Suppressor macrophage treated with lipopolysaccharide for 1 hour (primary cell): ENCODE data around the gene ATP9B.

Source experiments
- DNase-seq, 3 donors: peaks; one replicate each; pipeline ENCODE4 v3.0.0-alpha.2; 2020 to 2022

ATP9B gene, protein sequence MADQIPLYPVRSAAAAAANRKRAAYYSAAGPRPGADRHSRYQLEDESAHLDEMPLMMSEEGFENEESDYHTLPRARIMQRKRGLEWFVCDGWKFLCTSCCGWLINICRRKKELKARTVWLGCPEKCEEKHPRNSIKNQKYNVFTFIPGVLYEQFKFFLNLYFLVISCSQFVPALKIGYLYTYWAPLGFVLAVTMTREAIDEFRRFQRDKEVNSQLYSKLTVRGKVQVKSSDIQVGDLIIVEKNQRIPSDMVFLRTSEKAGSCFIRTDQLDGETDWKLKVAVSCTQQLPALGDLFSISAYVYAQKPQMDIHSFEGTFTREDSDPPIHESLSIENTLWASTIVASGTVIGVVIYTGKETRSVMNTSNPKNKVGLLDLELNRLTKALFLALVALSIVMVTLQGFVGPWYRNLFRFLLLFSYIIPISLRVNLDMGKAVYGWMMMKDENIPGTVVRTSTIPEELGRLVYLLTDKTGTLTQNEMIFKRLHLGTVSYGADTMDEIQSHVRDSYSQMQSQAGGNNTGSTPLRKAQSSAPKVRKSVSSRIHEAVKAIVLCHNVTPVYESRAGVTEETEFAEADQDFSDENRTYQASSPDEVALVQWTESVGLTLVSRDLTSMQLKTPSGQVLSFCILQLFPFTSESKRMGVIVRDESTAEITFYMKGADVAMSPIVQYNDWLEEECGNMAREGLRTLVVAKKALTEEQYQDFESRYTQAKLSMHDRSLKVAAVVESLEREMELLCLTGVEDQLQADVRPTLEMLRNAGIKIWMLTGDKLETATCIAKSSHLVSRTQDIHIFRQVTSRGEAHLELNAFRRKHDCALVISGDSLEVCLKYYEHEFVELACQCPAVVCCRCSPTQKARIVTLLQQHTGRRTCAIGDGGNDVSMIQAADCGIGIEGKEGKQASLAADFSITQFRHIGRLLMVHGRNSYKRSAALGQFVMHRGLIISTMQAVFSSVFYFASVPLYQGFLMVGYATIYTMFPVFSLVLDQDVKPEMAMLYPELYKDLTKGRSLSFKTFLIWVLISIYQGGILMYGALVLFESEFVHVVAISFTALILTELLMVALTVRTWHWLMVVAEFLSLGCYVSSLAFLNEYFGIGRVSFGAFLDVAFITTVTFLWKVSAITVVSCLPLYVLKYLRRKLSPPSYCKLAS

DNA sequence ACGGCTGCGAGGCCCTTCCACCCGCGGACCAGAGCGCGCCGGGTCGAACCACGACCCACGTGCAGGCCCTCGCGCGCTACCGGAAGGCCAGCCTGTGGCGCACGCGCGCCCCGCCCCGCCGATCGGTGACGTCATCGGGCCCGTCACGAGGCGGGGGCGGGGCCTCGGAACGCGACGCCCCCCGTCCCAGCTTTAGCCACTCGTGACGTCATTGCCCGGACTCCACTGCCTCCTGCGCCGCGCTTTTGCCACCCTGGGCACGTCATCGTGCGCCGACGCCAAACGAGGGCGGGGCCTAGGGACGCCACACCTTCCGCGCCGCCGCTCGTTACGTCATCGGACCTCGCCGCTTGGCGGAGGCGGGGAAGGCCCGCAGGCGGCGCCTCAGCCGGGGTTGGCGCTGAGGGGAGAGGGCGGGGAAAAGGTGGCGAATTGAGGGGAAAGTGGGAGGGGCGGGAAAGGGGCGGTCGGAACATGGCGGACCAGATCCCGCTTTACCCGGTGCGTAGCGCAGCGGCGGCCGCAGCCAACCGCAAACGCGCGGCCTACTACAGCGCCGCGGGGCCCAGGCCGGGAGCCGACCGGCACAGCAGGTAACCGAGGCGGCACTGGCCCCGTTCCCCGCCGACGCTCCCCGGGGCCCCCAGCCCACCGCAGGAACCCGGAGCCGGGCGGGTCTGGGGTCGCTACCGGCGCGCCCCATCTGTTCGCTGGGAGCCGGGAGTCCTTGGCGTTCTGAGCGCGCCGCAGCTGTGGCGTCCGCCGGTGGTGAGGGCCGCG lies at the start of gene ATP9B:
Gene ATP9B (plus strand): TSS at position 458 of the 780 bp plus-strand sequence. CDS start 17 bp downstream, at position 475.
- DNase-seq, result peak; percentile 99 to 100 (median 99)

DNA sequence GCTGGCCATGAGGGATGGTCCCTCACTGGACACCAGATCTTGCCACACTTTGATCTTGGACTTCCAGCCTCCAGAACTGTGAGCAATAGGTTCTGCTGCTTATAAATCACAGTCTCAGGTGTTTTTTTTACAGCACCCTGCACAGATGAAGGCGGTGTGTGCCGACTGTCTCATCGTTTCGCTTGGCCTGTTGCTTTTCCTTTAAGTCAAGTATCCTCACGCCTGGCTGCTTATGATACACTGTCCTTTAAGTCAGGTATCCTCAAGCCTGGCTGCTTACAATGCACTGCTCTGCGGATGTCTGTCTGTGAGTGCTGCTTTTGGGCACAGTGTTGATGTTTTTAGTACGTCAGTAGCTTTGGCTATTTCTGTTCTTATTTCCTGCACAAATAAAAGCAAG lies 49.3 kb upstream of the ATP9B start:
- DNase-seq, result no peak

DNA sequence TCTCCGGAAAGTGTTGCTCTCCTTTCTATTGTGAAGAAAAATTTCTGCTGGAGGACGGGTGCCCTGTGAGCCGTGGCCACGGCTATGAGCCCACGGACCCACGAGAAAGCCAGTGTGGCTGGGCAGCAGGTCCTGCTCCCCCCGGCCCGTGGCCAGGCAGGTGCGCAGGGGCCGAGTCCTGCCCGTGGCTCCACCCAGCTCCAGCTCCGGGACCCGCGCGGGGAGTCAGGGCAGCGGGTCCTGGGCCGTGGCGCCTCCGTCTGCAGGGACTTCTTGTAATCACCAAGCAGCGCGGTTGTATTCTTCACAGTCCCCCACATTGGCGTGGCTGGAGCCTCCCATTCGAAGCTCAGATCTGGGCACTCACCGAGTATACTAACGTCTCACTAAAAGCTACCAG lies 46.6 kb upstream of the ATP9B start:
- DNase-seq, result no peak

DNA sequence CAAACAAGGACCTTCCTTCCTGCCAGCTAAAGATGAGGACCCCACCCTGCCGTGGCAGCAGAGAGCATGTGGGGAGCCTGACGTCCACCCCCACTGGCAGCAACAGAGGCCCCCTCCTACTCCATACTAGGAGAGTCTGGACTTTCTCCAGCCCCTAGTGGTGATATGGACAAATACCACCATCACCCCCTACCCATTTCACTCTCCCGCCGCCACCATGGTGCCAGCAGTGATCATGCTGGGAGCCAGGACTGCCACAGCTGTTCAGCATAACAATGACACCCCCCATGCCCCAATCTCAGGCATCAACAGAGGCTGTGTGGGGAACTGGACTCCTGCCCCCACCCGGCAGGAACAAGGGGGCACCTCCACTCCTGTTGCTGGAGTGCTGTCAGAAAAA lies 42.7 kb upstream of the ATP9B start:
- DNase-seq, result no peak

DNA sequence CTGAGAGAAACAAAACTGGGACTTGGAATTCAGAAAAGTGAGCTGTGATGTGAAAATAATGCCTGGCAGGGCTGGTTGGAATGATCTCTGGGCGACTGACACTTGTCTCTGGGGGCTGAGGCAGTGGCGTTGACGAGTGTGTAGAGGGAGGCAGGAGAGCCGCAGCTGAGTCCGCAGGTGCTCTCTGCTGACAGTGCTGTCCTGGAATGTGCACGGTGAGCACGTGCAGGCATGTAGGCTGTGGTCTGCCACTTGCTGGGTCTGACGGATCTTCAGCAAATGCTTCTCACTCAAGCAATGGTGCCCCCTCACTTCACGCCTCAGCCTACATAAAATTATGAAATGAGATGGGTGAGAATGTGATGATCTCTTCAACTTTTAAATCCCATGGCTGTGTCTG lies 38.5 kb upstream of the ATP9B start:
- DNase-seq, result no peak

DNA sequence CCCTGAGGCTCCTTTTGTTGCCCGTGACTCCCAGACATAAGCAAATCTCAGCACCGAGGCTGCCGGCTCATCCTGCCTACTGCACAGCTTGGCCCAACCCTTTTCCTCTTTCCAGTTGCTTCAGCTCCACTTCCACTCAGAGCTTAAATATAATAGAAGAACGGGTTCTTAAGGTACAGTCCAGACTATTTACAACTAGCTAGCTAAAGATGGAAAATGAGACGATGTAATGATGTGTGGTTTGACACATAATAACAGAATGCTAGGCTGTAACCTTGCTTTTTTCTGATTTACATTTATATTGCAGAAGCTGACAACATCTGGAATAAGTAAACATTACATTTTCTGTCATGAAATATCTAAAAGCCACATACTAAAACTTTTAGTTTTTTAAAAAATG lies 26.9 kb upstream of the ATP9B start:
- no peak for DNase-seq

DNA sequence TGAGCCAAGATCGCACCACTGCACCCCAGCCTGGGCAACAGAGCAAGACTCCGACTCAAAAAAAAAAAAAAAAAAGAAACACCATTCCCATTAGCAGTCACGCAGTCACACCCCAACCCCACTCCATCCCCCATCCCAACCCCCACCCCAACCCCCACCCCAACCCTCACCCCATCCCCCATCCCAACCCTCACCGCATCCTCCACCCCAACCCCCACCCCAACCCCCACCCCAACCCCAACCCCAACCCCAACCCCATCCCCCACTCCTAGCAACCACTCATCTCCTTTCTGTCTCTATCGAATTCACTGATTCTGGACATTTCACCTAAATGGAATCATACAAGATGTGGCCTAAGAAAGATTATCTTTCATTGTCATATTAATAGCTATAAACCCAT lies 25.9 kb upstream of the ATP9B start:
- DNase-seq, result no peak

DNA sequence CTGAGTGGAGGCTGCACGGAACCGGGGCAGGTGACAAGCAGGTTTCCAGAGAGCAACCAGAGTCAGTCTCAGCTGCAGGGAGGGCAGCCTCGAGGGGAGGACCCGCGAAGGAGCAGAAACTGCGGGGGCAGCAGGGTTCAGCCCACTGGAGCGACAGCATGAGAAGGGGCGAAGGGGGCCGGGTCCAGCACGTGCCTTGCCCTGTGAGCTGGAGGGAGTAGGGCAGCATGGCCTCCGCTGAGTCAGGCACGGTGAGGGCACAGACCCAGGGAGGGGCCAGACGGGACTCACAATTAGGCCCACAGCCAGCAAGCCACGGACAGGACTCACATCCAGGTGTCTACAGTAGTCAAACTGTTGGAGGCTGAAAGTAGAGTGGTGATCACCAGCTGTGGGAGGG lies 22.7 kb upstream of the ATP9B start:
- DNase-seq, result no peak

DNA sequence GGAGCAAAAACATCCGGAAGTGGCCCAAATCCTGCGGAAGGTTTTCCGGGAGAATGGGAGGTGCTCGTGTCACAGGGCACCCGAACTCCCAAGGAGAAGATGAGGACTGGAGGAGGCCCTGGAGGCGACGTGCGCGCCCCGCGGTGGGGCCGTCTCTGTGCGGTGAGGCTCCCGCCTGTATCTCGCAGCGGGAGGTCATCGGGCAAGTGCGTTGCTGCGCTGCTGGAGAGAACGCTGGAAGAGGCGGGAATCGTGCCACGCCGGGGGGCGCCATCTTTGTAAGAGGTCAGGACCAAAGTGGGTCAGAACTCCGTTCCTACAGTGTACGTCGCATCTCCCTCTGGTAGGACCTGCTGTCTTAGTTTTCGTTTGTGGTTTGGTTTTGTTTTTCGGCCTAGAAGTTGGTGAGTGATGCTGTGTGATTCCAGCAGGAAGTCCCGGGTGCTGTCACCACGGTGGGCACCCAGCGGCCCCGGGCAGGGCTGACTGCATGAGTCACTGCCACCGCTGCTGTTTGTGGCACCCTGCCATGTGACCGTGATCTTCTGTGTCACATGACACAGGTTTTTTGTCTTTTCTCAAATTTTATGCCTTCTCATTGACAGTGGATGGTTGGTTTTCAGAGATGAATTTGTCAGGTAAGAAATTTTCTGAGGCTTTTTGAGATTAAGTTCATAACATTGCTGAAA lies 21.5 kb upstream of the ATP9B start:
- peak in 2 of 3 donors; percentile 3 to 18 for DNase-seq

DNA sequence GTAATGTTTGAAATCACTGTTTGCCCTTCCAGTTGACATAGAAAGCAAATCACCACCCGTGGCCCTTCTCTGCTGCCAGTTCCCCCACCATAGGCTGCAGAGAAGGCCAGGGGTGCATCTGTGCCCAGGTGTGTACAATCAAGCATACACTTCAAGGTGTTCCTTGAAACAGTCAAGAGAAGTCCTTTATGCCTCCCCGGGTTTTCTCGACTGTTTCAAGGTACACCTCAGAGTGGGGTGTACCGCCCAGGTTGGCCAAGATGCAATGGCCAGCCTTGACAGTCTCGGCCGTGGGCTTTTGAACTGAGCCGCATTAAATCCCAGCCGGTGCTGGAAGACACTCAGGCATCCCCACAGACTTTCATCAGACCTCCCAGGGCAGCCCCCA lies 21.0 kb upstream of the ATP9B start:
- no peak for DNase-seq

DNA sequence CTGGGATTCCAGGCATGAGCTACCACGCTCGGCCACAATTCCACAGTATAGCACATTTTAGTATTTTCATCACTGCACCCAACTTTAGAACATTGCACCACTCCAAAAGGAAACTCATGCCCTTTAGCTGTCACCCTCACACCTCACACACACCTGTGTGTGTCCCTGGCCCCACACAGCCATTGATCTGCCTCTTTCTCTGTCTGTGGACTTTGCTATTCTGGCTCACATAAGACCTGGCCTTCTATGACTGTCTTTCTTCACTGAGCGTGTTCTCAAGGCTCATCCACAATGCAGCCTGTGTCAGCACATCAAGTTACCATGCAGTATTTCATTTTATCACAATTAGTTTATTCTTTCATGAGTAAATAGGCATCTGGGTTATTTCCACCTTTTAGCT lies 19.7 kb upstream of the ATP9B start:
- DNase-seq, result no peak

DNA sequence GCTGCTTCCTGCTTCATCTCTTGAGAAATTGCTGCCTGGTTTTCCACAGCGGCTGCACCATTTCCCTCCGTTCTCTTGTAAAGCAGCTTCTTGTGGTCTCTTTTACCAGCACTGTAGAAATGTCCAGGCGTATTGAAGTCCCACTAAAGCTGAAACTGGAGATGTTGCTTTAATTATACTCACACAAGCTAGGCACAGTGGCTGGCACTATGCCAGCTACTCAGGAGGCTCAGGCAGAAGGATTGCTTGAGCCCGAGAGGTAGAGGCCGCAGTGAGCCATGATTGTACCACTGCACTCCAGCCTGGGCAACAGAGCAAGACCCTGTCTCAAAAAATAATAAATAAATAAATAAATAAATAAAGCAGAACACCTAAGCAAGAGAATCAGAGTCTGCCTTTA lies 19.2 kb upstream of the ATP9B start:
- no peak for DNase-seq

DNA sequence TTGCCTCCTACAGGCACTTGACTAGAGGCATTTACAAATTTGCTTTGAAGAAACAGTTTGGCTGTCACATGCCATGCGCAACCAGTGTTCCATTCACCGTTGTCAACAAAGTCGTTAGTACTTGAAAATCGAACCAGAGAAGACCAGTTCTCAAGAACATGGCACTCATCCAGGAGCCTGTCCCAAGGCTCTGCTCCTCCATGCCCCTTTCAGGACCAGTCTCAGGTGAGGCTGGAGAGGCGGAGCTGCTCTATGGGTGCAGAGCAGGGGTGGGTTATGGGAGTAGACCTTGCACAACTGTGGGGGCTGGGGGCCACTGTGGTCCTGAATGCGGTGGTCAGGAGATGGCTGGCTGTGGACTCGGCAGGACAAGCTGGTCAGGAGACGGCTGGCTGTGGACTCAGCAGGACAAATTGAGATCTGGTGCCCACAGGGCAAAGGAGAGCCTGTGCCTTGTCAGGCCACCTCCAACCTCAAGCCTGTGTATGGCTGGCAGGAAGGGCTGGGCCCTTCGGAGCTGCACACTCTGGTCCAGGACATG lies 12.3 kb upstream of the ATP9B start:
- DNase-seq, result no peak

DNA sequence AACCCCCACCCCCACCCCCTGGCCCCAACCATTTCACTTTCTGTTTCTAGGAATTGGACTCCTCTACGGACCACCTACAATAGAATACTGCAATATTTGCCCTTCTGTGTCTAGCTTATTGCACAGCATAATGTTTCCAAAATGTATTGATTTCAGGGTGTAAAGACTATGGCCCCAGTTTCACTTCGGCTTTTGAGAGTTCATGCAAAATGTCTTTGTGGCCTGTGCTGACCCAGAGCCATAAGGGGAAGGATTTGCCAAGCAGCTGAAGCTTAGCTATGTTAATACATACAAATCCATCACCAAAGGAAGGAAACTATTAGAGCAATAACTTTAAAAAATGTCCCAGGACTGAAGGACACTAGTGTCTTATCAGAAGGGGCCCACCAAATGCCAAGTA lies 11.2 kb upstream of the ATP9B start:
- DNase-seq, result no peak

DNA sequence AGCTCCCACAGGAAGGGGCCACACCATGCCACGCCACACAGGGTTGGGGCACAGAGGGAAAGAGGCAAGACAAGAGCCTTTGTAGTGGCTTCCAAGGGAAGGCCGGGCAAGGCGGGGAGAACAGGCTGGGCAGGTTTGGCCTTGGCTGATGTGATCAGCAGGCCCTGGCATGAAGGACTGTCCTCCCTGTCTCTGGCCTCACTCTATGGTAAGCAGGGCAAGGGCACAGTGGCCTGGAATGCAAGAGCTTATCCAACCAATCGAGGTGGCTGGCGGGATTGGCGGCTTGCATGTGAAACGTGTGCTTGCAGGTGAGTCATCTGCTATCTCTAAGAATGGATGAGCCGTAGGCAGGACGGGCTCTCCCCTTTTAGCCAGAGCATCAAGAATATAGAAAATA lies 6.4 kb upstream of the ATP9B start:
- no peak for DNase-seq

DNA sequence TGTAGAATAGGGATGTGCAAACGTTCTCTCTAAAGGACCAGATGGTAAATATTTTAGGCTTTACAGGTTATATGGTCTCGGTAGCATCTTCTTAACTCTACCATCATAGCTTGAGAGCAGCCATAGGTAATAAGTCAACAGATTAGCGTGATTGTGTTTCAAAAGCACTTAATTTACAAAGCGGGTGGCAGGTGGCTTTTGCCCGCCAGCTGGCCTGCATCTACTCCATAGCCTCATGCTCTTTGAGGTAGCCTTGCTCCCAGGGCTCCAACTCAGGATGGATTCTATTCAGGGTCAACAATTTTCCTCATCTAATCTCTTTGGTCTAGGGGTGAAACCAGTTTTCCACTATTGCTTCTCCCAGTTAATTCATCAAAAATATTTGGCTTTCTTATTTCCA lies 5.0 kb upstream of the ATP9B start:
- DNase-seq, result no peak

DNA sequence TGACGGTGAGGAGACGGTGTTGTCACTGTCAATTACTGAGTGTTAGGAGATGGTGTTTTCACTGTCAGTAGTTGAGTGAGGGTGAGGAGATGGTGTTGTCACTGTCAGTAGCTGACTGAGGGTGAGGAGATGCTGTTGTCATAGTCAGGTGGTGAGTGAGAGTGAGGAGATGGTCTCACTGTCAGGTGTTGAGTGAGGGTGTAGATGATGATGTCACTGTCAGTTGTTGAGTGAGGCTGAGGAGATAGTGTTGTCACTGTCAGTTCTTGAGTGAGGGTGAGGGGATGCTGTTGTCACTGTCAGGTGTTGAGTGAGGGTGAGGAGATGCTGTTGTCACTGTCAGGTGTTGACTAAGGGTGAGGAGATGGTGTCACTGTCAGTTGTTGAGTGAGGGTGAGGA lies 3.4 kb upstream of the ATP9B start:
- no peak for DNase-seq

DNA sequence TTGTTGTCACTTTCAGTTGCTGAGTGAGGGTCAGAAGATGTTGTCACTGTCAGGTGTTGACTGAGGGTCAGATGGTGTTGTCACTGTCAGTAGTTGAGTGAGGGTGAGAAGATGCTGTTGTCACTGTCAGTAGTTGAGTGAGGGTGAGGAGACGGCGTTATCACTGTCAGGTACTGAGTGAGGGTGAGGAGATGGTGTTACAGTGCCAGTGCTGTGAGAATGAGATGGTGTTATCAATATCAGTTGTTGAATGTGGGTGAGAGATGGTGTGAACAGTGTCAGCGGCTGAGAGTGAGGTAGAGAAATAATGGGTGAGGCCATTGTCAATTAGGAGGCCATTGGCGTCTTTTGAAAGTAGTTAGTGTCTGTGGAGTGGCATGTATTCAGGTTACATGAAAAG lies 1.6 kb upstream of the ATP9B start:
- no peak for DNase-seq

DNA sequence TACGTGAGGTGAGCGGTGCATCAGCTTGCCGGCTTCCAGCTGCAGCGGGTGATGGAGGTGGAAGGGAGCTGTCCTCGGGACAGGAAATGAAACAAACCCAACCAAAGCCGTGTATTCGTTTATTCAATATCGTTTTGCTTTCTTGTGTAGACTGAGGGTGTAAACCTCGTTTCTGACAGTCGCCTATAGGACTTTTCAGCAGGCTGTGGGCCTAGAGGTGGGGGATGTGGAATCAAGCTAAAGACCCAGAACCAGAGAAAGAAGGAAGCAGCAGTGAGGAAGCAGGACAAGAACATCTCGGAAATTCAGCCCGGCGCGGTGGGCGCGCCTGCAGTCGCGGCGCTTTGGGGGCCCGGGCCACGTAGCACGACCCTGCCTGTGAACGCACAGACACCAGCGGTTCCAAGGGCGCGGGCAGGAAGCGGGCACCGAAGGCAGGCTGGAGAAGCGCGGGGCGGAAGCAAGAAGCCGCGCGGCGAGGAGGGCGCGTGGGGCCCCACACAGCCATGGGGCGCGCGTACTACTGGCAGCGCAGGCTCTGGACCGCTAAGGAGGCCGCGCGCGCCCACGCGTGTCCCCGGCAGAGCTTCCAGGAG lies 755 bp upstream of the ATP9B start:
- DNase-seq, result peak in 1 of 3 donors; percentile 11

DNA sequence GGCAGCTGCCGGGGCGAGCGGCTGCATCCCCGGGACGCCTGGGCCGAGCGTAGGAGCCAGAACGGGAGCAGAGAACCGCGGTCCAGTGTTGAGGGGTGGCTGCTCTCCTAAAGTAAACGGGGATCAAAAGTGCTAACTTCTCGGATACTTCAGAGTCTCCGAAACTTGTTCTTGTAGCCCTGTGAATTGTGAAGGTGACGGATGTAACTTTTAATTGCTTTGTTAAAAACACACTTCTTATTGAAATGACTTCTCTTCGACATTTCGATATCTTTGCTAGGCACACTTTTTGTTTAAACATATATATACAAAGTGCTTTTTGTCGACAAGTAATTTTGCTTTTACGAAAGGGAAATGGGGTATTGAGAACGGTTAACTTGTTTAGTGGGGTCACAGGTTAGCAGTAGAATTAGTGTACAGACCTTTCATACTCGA lies 540 bp downstream of the ATP9B start:
- DNase-seq, result peak; percentile 35 to 62 (median 53)

DNA sequence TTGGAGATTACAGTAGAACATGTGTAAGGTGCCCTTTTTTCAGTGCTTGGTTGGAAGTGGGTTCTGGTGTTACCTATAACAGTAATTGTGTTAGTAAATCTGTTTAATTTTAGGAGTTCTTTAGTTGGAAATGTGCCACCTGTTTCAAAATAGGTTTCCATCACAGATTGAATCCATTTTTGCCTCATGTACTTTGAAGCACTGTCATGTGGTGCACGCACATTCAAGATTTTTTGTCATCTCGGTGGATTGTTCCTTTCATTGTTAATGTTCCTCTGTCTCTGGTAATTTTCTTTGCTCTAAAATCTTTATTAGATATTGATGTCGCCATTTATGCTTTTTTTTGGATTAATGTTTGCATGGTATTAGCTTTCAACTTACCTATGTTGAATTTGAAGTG lies 1.3 kb downstream of the ATP9B start:
- DNase-seq, result peak in 1 of 3 donors; percentile 26
